ENCODE measurements around the gene PRIMA1.

PRIMA1 gene

DNA sequence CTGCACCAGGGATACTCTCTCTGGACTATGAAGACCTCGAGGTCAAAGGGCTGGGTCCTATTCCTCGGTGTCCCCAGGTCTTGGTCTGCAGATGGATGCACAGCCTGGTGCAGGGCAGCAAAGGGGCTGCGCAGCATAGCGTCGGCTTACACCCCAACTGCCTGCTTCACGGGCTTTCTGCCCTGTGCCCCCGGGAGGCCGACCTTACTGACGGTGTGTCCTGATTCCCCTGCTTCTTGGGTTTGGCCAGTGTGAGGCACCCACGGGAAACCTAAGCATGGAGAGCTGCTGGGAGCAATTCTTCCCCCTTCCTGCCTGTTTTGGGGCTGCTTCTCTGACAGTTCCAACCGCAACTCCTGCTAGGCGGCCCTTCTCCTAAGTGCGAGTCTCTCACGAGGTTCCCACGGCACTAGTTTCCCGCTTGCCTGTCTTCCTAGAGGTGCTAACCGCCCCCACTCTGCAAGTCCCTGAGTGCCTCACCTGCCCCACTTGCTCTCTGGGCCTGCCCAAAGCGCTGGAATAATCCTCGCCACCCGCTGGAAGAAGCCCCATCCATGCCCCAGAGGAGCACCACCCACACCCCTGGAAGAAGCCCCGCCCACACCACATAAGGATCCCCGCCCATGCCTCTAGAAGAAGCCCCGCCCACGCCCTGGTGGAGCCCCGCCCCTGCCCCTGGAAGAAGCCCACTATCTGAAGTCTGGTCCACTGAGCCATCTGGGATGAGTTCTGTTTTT, 54.0 kb downstream of the PRIMA1 start:
- in situ Hi-C loops (cut with HindIII; ENCODE audit: low sequenced_read_pairs): no loop called here

DNA sequence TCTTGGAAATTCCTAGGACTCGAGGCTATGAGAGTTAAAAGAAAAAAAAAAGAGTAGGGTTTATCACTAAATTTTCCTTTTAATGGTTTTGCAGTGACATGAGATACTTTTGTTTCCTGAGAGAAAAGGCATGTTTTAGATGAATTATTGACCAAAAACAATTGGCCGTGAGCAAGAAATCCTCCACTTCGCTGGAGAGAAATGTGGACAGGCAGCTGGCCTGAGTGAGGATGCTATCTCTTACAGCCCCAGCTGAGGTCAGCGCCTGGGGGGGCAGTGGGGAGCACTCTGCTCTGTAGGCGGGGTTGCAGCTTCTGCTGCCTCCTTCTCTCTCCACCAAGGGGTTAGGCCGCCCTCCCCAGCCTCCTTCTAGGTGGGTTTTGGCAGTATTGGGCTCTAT, 54.7 kb downstream of the PRIMA1 start:
- in situ Hi-C loops (cut with HindIII; ENCODE audit: low sequenced_read_pairs): no loop called here

DNA sequence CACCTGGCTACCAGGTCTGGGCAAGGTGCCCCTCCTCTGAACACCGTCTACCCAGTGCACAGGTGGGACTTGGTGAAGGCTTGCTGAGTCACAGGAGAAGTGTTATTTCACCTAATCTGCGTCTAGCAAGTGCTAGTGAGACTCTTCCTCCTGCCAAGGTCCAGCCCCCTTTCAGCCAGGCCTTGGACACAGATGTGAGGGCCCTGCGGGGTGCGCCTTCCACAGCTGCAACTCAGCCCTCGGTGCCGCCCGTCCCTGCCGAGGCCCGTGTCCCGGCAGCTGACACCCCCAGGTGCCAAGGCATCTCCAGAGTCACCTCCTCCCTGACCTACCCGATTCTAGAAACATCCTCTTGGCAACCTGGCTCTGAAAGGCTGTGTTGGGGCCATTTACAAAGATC, 55.1 kb downstream of the PRIMA1 start:
- in situ Hi-C loops (cut with HindIII; ENCODE audit: low sequenced_read_pairs): no loop called here

DNA sequence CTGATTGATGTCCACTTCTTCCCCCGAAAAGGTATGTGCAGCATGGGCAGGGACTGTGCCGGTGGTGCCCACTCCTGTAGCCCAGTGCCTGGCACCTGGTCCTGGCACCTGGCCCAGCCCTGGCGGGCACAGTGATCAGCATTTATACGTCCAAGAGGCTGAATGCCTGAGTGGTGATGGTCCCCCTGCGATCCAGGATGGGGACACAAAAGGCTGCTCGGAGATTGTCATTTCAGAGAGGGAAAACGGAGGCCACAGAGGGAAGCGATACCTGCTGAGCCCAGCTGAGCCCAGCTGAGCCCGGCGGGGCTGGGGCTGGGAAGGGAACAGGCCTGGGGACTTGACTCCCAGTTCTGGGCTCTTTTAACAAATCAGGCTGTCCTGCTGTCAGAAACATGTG, 55.8 kb downstream of the PRIMA1 start:
- in situ Hi-C loops (cut with HindIII; ENCODE audit: low sequenced_read_pairs): no loop called here

DNA sequence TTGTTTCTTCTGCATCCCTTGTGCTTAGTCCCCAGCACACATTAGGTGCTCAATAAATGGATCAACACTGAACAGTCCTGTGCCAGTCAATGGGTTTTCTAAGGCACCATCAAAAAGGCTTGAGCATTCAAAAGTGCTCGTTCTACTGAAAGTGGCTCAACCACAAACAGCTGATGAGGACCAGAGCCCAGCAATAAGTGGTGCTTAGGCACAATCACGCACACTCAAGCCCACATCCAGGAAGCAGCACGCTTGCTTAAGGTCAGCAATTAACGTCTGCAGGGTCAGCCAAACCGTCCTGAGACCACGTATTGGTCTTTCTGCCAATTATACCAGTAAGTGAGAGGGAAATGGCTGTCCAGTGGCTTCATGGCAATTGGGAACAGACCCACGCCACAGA, 56.5 kb downstream of the PRIMA1 start:
- in situ Hi-C loops (cut with HindIII; ENCODE audit: low sequenced_read_pairs): no loop called here

DNA sequence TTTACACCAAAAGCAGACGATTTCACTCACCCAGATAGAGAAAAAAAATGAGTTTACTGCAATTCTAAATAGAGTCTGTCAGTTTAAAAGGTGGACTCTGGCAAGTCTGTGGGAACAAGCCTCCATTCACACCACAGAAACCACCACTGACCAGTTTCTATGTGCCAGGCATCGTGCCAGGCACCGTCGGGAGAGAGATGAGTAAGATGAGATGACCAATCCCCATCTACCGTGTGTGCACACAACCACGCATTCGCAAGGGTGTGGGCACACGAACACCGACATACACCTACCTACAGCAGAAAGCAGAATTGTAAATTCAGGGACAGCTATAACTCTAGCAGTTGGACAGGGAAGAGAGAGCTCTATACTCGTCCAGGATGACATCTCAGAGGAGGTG, 58.3 kb downstream of the PRIMA1 start:
- in situ Hi-C loops (cut with HindIII; ENCODE audit: low sequenced_read_pairs): no loop called here

DNA sequence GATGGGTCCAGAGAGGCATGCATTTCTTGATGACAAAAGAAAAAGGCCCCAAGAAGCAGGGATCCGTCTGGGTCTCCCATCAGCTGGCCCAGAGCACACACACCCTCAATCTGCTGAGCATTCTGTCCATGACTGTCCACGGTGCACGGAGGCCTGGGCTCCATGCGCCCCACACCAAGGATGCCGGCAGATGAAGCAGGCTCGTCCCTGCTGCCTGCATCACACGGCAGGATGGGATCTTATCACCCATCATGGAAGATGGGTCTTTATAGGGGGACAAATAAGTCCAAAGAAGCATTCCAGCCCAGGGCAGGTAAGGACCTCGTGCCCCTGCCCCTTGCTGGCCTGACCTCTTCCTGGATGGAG, 59.7 kb downstream of the PRIMA1 start:
- in situ Hi-C loops (cut with HindIII; ENCODE audit: low sequenced_read_pairs): no loop called here

DNA sequence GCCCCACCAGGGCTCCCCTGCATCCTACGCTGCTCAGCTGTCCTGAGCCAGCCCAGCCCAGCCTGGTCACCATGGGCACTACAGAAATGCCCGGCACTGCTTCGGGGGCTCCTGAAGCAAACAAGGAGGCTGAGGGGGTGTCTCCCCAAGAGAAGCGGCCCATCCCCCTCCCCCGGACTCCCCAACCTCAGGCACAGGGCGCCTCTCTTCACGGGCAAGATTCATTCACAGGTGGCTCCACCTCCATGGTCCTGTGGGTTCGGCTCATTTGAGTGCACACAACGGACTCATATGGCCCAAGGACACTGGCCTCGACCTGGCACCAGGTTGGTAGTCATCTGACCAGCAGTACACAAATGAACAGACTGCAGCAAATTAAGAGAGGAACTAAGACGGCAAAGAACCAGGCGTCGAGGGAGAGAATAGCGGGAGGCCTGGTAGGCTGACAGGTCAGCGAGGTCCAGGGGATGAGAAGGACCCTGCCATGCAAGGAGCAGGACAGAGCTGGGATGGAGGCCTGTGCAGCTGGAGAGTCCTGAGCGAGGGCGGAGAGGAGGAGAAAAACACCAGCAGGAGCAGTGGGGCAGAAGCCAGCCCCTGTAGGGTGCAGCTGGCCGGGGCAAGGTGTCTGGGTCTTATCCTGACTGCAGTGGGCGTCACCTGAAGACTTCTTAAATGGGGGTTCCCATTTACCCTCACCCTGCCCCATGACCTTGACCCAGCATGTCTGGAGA, 60.2 kb downstream of the PRIMA1 start:
- in situ Hi-C loops (cut with HindIII; ENCODE audit: low sequenced_read_pairs): no loop called here

DNA sequence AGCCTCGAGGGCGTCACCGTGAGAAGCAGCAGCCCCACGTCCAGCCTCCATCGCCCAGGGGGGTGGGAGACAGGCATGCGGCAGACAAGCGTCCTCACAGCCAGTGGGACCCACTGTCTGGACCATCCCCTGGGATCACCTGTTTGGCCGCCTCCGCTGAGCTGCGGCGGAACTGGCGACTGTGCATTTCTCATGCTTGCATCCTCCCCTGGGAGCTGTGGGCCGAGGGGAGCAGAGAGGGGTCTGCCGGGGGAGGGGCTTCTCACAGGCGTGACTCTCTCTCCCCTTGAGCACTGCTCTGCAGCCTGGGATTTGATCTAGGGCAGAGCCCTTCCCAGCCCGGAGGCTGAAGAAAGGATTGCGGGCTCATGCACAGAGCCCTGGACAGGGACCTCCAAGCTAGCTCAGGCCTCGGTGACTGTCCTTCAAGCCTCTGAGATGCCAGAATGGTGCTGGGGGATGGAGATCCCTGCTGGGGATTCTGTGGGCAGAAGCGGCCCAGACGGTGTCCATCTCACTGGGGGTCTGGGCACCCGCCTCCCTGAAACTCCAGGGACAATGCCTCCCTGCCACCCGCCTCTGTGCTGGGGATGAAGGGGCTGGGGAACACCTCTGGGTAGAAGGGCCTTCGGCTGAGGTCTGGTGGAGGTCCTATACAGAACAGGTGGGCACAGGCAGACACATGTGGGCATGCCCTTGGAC, 61.1 kb downstream of the PRIMA1 start:
- in situ Hi-C loops (cut with HindIII; ENCODE audit: low sequenced_read_pairs): no loop called here

DNA sequence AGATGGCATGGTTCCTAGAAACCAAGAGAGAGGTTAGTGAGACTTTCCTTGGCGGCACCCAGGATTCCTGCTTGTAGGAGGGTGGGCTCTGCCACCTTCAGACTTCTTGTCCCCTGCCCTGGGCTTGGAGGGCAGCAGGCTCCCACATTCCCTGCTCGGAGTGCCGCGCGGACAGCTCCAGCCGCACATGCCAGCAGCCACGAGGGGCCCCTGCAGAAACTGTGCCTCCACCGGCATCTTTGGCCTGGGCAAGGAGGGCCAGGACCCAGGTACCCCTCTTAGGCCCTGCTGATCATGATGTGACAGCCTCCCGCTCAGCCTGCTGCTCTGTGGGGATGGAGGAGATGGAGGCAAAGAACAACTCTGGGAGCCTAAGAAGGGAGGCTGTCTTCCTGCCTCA, 62.3 kb downstream of the PRIMA1 start:
- in situ Hi-C loops (cut with HindIII; ENCODE audit: low sequenced_read_pairs): no loop called here

DNA sequence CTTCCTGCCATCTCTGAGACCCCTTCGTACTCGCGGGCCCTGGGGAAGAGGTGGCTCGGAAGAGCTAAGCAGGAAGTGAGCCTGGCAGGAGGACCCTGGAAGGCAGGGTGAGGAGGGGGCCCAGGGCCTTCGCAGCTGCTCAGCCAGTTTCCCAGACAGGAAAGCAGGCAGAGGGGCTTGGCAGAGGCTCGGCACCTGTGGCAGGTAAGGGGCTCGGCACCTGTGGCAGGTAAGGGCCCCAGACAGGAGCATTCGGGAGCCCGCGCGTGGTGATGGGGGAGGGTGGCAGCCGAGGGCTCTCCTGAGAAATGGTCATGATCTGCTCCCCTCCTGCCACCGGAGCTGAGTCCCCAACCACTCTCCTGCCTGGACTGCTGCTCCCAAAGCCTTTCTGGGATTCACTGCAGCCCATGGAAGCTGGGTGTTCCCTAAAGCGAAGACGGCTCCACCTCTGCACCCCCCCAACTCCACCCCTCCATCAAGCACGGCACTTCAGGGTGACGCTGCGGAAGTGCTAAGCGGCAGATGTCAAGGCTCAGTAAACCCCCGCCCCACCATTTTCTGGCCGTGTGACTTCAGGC, 63.2 kb downstream of the PRIMA1 start:
- in situ Hi-C loops (cut with HindIII; ENCODE audit: low sequenced_read_pairs): no loop called here

DNA sequence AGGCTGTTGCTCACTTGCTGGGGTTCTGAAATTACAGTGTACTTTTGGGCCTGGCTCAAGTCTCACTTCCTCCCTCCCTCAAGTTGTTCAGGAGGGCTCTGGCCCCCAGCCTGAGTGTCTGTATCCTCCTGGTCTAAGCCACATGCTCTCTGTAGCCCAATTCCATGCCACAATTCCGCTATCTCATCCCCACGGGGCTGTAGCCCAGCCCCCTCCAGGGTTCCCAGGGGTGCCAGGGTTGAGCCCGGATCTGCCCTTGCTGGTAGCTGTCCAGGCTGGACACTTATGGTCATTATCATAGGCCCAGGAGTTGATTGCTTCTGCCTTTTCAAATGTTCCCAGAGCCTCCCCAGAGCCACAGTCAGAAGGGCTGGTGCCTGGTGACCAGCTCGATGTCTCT, 65.3 kb downstream of the PRIMA1 start:
- in situ Hi-C loops (cut with HindIII; ENCODE audit: low sequenced_read_pairs): no loop called here

DNA sequence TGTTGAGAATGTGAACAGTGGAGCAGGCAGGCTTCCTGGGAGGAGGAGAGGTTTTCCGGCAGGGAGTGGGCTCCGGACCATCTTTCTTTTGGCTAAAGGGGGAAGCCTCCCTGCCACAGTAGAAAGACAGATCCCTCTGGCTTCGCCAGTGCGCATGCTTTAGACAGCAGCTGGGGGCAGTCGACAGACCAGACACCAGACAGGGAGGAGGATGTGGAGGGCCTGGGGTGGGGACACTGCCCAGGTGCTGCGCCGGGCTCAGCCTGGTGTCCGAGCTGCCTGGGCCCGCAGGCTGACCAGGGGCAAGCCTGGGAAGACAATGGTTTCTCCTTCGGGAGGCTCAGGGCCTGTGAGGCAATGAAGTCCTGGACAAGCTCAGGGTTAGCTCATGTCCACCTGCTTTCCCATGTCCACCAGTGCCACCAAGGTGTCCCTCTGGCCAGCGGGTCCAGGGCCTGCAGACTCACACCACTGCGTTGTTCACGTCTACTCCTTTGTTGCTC, 67.3 kb downstream of the PRIMA1 start:
- in situ Hi-C loops (cut with HindIII; ENCODE audit: low sequenced_read_pairs): no loop called here

DNA sequence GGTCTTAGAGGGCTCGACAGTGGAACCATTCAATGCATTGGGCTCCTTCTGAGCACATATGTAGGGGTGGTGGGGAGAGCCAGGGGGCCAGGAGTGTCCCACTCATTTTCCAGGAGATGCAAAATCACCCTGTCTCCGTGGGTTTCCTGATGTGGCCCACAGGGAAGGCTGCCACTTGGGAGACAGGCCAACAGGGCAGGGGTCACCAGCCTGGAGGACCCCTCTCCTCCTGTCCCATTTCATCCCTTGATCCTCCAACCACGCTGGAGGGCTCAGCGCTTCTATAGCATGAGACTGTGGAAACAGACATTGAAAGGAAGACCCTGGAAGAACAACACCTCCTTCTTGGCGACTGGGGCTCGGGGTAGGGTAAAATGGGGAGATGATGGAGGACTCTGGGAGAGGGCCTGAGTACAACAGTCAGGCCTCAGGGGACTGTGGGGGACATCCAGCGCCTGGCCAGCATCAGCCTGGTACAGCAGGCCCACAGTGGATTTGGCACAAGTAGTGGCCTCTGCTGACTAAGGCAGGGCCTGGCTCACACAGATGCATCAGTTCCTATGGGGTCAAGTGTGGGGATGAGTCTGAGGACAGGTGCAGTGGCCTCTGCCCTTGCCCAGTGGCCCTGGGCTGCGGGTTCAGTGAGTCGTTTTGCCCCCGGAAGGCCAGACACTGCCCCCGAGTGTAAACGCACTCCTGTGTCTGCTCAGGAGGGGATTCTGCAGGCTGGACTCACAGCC, 68.0 kb downstream of the PRIMA1 start:
- in situ Hi-C loops (cut with HindIII; ENCODE audit: low sequenced_read_pairs): no loop called here

DNA sequence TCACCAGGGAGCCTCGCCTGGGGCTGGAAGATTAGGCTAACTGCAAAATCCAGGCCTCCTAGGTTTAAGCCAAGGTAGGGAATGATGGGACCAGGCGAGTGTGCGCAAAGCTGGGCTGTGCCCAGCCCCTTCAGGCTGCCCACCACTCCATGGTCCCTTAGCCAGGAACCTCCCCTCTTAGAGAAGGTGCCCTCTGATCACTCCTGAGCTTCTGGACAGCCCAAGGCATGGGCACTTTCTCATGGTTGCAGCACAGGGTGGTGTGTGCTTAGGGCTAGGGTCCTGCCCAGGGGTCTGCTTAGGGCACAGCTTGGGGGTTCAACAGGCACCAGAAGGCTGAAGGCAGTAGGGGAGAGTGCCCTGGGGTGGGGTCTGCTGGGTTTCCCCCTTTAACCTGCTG, 69.0 kb downstream of the PRIMA1 start:
- in situ Hi-C loops (cut with HindIII; ENCODE audit: low sequenced_read_pairs): no loop called here

DNA sequence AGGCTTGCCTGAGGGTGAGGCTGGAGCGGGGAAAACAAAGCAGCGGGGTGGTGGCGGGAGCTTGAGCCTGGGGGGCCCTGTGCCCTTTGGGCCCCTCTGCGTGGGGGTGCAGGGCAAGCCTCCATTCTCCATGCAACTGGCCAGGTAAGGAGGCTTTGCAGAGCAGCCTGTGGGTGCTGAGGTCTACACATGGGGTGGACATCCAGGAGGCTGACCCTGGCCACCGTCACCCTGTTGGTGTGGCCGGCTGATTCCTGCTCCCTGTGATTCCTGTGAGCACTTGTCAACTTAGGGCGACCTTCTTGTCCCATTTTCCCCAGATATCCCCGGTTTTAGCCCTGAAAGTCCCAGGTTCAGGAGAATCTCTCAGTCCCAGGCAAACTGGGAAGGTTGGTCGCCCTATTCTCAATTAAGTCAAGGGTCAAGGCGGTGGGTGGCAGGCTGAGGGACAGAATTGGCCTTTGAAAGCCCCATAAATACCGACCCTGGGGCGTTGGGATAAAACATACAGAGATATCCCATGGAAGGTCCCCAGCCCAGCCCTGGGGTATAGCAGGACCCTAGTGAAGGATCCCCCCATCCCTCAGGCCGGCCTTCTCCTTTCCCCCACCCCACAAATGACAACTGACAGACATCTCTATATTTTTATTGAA, 70.5 kb downstream of the PRIMA1 start:
- in situ Hi-C loops (cut with HindIII; ENCODE audit: low sequenced_read_pairs): no loop called here

DNA sequence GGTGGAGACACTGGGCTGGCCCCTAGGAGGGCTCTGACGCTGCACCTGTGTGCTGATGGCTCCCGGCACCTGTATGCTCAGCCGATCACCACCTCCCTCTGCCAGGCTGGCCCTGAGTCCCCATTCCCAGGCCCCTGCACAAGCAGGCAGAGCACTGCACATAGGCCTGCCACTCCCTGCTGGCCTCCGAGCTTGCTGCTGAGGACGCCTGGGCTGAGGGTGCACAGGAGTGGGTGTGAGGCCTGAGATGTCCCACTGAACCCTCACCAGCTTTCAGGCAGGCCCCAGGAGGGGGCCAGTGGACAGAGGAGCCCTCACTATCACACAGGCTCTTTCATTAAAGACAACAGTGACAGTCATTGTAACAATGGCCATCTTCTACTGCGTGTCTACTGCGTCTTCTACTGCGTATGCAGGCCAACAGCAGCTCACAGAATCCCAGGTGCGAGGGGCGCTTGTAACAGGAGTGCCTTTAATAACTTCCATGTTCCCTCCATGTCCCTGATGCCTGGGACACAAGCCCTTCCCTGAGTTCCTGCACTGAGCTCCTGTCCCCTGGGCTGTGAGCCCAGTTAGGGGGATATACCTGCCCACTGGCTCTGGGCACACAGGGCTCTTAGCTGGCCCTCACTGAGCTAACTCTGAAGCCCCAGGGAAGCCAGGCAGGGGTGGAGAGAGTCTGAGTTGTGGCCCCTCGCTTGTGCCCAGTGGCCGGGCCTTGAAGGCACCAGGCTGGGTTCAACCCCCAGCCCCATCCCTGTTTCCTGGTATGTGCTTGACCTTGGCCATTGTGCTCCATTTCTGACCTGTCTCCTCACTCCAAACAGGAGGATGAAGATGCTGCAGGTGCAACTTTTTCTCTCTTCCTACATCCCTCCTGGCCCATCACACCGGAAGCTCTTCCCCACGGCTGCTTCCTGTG, 71.3 kb downstream of the PRIMA1 start:
- in situ Hi-C loops (cut with HindIII; ENCODE audit: low sequenced_read_pairs): no loop called here

DNA sequence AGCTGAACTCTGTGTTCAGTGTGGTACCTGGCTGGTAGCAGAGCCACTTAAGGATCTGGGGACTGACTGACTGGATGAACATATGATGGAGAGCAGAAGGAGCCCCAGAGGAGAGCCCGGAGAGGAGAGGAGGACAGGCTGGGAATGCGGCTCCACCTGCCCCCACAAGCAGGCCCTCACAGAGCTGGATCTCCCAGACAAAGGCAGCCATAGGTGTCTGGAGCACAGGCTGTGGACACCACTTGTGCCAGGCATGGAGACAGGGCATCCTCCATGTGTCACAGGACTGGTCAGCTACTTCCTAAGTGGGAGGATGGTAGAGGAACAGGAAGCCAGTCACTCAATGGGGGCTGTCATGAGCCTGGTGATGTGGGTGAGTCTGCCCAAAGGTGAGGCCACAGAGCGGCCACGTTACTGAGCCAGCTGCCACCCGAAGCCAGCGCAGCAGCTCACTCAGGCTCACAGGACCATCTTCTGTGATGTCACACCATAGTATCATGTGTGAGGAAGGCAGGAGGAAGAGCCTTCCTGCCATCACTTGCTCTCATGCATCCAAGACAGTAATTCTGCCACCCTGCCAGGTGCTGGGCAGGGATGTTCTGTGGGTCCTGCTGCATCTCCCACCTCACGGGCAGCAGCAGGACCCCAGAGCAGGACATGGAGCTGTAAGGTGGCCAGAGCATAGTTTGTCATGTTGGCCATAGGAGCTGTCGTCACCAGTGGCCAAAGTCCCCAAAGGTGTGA, 72.1 kb downstream of the PRIMA1 start:
- in situ Hi-C loops (cut with HindIII; ENCODE audit: low sequenced_read_pairs): no loop called here
